BJ (cell line): Measurements from ENCODE around the gene KCNQ1OT1. TPM values are rescaled to one million over a fixed set of nuclear protein-coding genes. Genes with fewer than 3 reads are reported as not detected.

ENCODE experiments used
- CTCF ChIA-PET: fragments of 350-600 bp; formaldehyde crosslinking; extraction: SDS; loops from one replicate; lab custom pipeline; 2021; ENCODE audit warnings: antibody characterized with exemption, inconsistent platforms; lab: Yijun Ruan, JAX
- POLR2A ChIA-PET: fragments of 300-600 bp; sonication (Branson Sonifier 250); formaldehyde crosslinking; extraction: SDS; loops from one replicate; lab custom pipeline; 2021; ENCODE audit warnings: antibody characterized with exemption; lab: Charles Lee
- DNase-seq: peaks from one replicate; pipeline ENCODE4 v3.0.0-alpha.2; 2011; ENCODE audit warnings: low read depth
- H3K27me3 ChIP-seq: 2 replicates; pipeline ENCODE4 v1.6.0; 2011; ENCODE audit warnings: low read length; ENCODE audit not compliant: control insufficient read depth, insufficient read depth
- H3K36me3 ChIP-seq: 2 replicates; pipeline ENCODE4 v1.5.1; 2011; ENCODE audit warnings: low read length; ENCODE audit not compliant: control insufficient read depth, insufficient read depth
- H3K4me3 ChIP-seq: 2 replicates; pipeline ENCODE4 v1.5.1; 2011; ENCODE audit warnings: low read depth, mild to moderate bottlenecking, control low read depth, low read length
- CTCF ChIP-seq: IDR thresholded peaks from 2 replicates; pipeline ENCODE4 v1.5.1; 2011; ENCODE audit warnings: low read depth, mild to moderate bottlenecking, control low read depth, inconsistent platforms, low read length, moderate library complexity; ENCODE audit not compliant: insufficient read depth
- polyA plus RNA-seq: library from polyadenylated mRNA; depleted of rRNA; stranded (reverse); fragments of >200 nt; gene quantifications from 2 replicates; pipeline ENCODE4 v1.2.3, GENCODE V29; 2011

The KCNQ1OT1 gene
- polyA plus RNA-seq, 1 experiment: 0.16 TPM

DNA sequence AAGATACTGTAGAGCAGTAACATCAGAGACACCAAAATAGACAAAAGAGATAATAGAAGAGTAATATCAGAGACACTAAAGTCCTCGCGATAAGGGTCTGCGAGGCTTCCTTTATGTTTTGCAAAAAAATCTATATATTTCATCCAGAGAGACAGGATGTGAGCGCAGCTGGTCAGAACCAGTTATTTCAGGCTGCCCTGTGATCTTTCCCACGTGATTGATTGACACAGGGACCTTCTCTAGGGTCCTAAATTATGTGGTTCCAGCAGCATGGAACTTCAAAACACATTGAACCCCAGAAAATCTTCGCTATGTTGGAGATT lies 136.9 kb downstream of the KCNQ1OT1 start:
- ChIA-PET POLR2A (no interaction called here), CTCF (interaction anchor here (1.0 kb wide), 1 partner anchor 329 kb away, joined by 3 read pairs; no protein-coding TSS in a partner anchor)
- no peak overlapping the region for H3K4me3 ChIP-seq
- no peaks in the 10 kb centered on the region for H3K27me3 ChIP-seq
- DNase-seq: no peak
- no peak for TF ChIP-seq CTCF
- H3K36me3 ChIP-seq: no peaks in the 10 kb centered on the region

DNA sequence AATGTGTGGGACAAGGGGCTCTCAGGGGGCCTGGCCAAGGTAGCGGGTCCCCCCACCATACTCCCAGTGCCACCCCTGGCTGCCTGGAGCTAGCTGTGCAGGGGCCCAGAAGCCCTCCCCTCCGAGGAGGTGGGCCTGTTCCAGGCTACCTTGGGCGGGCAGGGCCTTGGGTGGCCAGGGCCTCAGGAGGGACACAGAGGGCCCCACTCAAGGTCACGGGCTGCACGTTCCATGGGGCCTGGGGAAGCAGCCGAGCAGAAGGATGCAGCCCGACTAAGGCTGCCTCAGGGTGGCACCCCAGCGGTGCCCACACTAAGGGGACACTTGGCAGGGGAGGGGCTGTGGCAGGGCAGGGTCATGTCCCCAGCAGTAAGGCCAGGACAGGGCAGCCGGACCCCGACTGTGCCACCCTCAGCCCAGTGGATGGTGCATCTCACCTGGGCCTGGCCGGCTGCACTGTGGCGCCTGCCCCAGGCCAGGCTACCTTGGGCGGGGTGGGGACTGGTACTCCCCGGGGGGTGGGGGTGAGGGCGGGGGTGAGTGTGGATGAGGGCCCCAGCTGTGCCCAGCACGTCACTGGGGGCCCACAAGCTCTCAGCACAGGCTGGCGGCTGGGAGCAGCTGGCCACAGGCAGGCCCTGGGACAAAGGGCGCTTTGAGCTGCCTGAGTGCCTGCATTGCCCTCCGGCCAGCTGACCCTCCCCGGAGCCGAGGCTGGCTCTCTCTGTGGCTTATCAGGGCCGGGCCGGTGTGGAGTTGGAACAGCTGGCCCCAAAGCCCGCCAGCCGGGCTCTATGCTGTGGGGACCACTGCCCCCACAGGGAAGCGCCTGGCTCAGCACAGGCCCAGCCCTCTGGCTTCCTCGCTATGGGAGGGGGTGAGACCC lies 137.9 kb downstream of the KCNQ1OT1 start:
- no peak for TF ChIP-seq CTCF
- H3K4me3 ChIP-seq: no peak overlapping the region
- no peaks in the 10 kb centered on the region for H3K36me3 ChIP-seq
- no peak for DNase-seq
- peaks cover 2% of the 10 kb centered on the region; the same call in 1 of the 2 replicates for H3K27me3 ChIP-seq
- POLR2A ChIA-PET: no interaction called here
- CTCF ChIA-PET: interaction anchor here (0.6 kb wide), 1 partner anchor 49 kb away, joined by 3 read pairs; no protein-coding TSS in a partner anchor

DNA sequence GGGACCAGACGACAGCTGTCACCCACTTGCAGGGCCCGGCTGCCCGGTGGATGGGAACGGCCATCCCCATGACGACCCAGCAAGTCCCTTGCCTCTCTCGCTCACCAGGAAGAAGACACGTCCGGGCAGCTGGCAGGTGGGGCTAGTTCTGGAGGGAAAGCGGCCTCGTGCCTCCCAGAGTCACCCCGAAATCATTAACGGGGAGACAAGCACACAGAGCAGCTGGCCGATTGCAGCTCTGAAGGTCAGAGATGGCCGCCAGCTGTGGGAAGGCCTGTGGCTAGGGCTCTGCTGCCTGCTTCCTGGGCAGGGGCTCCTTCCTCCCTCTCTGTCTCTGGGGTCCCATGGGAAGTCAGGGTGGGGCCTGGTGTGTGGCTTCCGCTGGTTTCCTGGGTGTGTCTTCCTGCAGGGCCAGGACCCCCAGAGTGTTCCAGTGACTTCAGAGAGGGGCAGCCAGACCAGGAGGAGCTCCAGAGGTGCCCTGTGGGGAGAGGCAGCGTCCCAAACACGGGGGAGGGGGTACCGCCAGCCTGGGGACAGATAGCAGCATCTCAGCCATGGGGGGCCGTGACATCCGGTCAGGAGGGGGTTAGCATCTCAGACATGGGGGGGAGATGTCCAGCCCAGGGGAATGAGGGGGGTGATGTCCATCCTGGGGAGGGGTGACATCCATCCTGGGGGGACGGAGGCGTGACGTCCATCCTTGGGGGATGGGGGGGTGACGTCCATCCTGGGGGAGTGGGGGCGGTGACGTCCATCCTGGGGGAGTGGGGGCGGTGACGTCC lies 140.1 kb downstream of the KCNQ1OT1 start:
- DNase-seq: no peak
- CTCF ChIA-PET: interaction anchor here (1.2 kb wide), 1 partner anchor 28 kb away, joined by 3 read pairs; no protein-coding TSS in a partner anchor
- Histone ChIP-seq H3K36me3 (no peaks in the 10 kb centered on the region), H3K4me3 (no peak overlapping the region), H3K27me3 (peaks cover 2% of the 10 kb centered on the region; the same call in 1 of the 2 replicates)
- TF ChIP-seq CTCF: no peak
- POLR2A ChIA-PET: no interaction called here

GRCh38 chr11:2558861-2559526 lies 140.8 kb downstream of the KCNQ1OT1 start:
- Histone ChIP-seq H3K36me3 (no peaks in the 10 kb centered on the region), H3K27me3 (peaks cover 4% of the 10 kb centered on the region), H3K4me3 (no peak overlapping the region)
- ChIA-PET POLR2A (no interaction called here), CTCF (interaction anchor here (1.2 kb wide), 1 partner anchor 27 kb away, joined by 3 read pairs; no protein-coding TSS in a partner anchor)
- TF ChIP-seq CTCF: no peak
- DNase-seq: no peak
